GM23248 (cell line): Measurements from ENCODE around the gene CCDC78. TPM values are rescaled to one million over a fixed set of nuclear protein-coding genes. Genes with fewer than 3 reads are reported as not detected.

Source experiments
- DNase-seq: peaks from one replicate; pipeline ENCODE4 v3.0.0-alpha.2; 2015
- H2AFZ ChIP-seq: fragments of 200-600 bp; sonication (generic); 2 replicates; pipeline ENCODE4 v1.6.1; 2016; ENCODE audit warnings: antibody characterized with exemption
- H3F3A ChIP-seq: fragments of 200-600 bp; sonication (generic); 2 replicates; pipeline ENCODE4 v1.6.1; 2016; ENCODE audit warnings: mild to moderate bottlenecking, antibody characterized with exemption, mixed run types; ENCODE audit not compliant: insufficient read depth
- H3K27ac ChIP-seq: fragments of 200-600 bp; sonication (generic); 2 replicates; pipeline ENCODE4 v1.5.1; 2016; ENCODE audit warnings: mild to moderate bottlenecking
- H3K27me3 ChIP-seq: fragments of 200-600 bp; sonication (generic); replicated peaks from 2 replicates; pipeline ENCODE4 v1.6.1; 2016; ENCODE audit warnings: mild to moderate bottlenecking; ENCODE audit not compliant: insufficient read depth
- H3K36me3 ChIP-seq: fragments of 200-600 bp; sonication (generic); 2 replicates; pipeline ENCODE4 v1.6.1; 2016; ENCODE audit warnings: low read depth, mild to moderate bottlenecking
- H3K4me1 ChIP-seq: fragments of 200-600 bp; sonication (generic); 2 replicates; pipeline ENCODE4 v1.6.1; 2016; ENCODE audit warnings: mild to moderate bottlenecking; ENCODE audit not compliant: insufficient read depth
- H3K4me2 ChIP-seq: fragments of 200-600 bp; sonication (generic); one replicate; pipeline ENCODE4 v1.6.1; 2016; ENCODE audit warnings: mild to moderate bottlenecking; ENCODE audit not compliant: unreplicated experiment
- H3K4me3 ChIP-seq: fragments of 200-600 bp; sonication (generic); 2 replicates; pipeline ENCODE4 v1.5.1; 2016; ENCODE audit warnings: mild to moderate bottlenecking
- H3K79me2 ChIP-seq: fragments of 200-600 bp; sonication (generic); 2 replicates; pipeline ENCODE4 v1.6.1; 2016; ENCODE audit warnings: mild to moderate bottlenecking; ENCODE audit not compliant: insufficient read depth
- H3K9ac ChIP-seq: fragments of 200-600 bp; sonication (generic); 2 replicates; pipeline ENCODE4 v1.6.1; 2016; ENCODE audit warnings: mild to moderate bottlenecking
- H3K9me2 ChIP-seq: fragments of 200-600 bp; sonication (generic); 2 replicates; pipeline ENCODE4 v1.6.1; 2016; ENCODE audit warnings: mixed run types, mild to moderate bottlenecking, moderate library complexity; ENCODE audit not compliant: insufficient read depth
- H3K9me3 ChIP-seq: fragments of 200-600 bp; sonication (generic); one replicate; pipeline ENCODE4 v1.6.1; 2017; ENCODE audit warnings: low read depth
- H4K20me1 ChIP-seq: fragments of 200-600 bp; sonication (generic); 2 replicates; pipeline ENCODE4 v1.6.0; 2016; ENCODE audit not compliant: insufficient read depth
- EZH2 ChIP-seq: fragments of 200-600 bp; sonication (generic); IDR thresholded peaks from 2 replicates; pipeline ENCODE4 v1.6.1; 2018; ENCODE audit warnings: antibody characterized with exemption, mild to moderate bottlenecking; ENCODE audit not compliant: insufficient read depth, poor library complexity, severe bottlenecking
- EZH2phosphoT487 ChIP-seq: fragments of 200-600 bp; sonication (generic); IDR thresholded peaks from 2 replicates; pipeline ENCODE4 v1.6.1; 2018; ENCODE audit warnings: antibody characterized with exemption, moderate library complexity, mild to moderate bottlenecking, low read depth; ENCODE audit not compliant: insufficient read depth
- WGBS, 2 experiments: methylation state at CpG; one replicate each; pipeline ENCODE4 v1.1.6; 2015 to 2017; ENCODE audit warnings: low lambda C conversion rate in 2 of 2, low coverage in 1 of 2; ENCODE audit errors: missing lambda C conversion rate in 2 of 2; 5-methylcytosine and 5-hydroxymethylcytosine counted together
- in situ Hi-C: fragments of 300-500 bp; cut with MboI; formaldehyde crosslinking; loops from 2 replicates; pipeline ENCODE4 v1.15.0; 2020
- microRNA counts: library from miRNA; unstranded; fragments of <30 nt; microRNA quantifications from one replicate; lab custom pipeline; 2016
- microRNA-seq: library from miRNA; unstranded; fragments of <30 nt; microRNA quantifications from one replicate; pipeline ENCODE4, GENCODE V29; 2016; ENCODE audit warnings: borderline number of aligned reads
- polyA plus RNA-seq: library from polyadenylated mRNA; unstranded; fragments of >200 nt; fragmentation: Nextera tagmentation; extraction: Ambion mirVana; gene quantifications from 2 replicates; pipeline ENCODE4 v1.2.1, GENCODE V29; 2016
- small RNA-seq: library from RNA; depleted of rRNA; stranded (forward); fragments of <200 nt; gene quantifications from one replicate; pipeline ENCODE3, GENCODE V24; 2014; ENCODE audit warnings: low read depth, low replicate concordance
- total RNA-seq: library from RNA; depleted of rRNA; stranded (reverse); fragments of >200 nt; shearing (Covaris generic); gene quantifications from 2 replicates; pipeline ENCODE4 v1.2.3, GENCODE V29; 2014; rRNA removed

Gene CCDC78
- total and polyA plus RNA-seq, 2 experiments from 2014 or later: 0.78 to 9.5 TPM

GRCh38 chr16:673399-673991 is 52.7 kb downstream of the CCDC78 start:
- TF ChIP-seq EZH2phosphoT487 (no peak), EZH2 (no peak)
- H3K4me3 ChIP-seq: no peak overlapping the region
- H3K9ac ChIP-seq: no peak overlapping the region
- WGBS, 2 experiments: 87 to 88% methylated on average over 18 of the region's 18 CpGs
- no peaks in the 10 kb centered on the region for H3K9me2 ChIP-seq
- DNase-seq: no peak
- H3K27me3 ChIP-seq: no peaks in the 10 kb centered on the region
- H3K79me2 ChIP-seq: peaks cover 19% of the 10 kb centered on the region
- H3F3A ChIP-seq: no peaks in the 10 kb centered on the region
- H3K9me3 ChIP-seq: no peaks in the 10 kb centered on the region
- H3K27ac ChIP-seq: no peak overlapping the region
- H3K36me3 ChIP-seq: no peaks in the 10 kb centered on the region
- no peak overlapping the region for H2AFZ ChIP-seq
- no peaks in the 10 kb centered on the region; the same call in 1 of the 2 replicates for H3K4me1 ChIP-seq
- no peaks in the 10 kb centered on the region for H4K20me1 ChIP-seq
- no peak overlapping the region for H3K4me2 ChIP-seq
- in situ Hi-C loops: no loop called here

- Histone ChIP-seq H3K36me3 (no peaks in the 10 kb centered on the region), H3F3A (no peaks in the 10 kb centered on the region), H3K9me3 (no peaks in the 10 kb centered on the region), H3K4me2 (no peak overlapping the region), H3K4me1 (no peaks in the 10 kb centered on the region; the same call in 1 of the 2 replicates), H3K27ac (no peak overlapping the region), H3K9me2 (no peaks in the 10 kb centered on the region), H4K20me1 (no peaks in the 10 kb centered on the region), H2AFZ (no peak overlapping the region), H3K27me3 (no peaks in the 10 kb centered on the region), H3K9ac (no peak overlapping the region), H3K4me3 (no peak overlapping the region), H3K79me2 (peaks cover 24% of the 10 kb centered on the region)
- TF ChIP-seq EZH2phosphoT487 (no peak), EZH2 (no peak)
- WGBS, 2 experiments: 93 to 99% methylated on average over 20 to 21 of the region's 21 CpGs
- in situ Hi-C loops: no loop called here
- DNase-seq: no peak
Observed at GRCh38 chr16:672851-673250, 53.4 kb downstream of the CCDC78 start.

MicroRNAs encoded within 50 kb of the gene (microRNA counts, 767-probe panel; counts per million panel counts)
- microRNA hsa-miR-662 (lab: Ali Mortazavi, UCI): 447 counts per million, percentile 86 among the panel's probes with 10 or more counts

Small RNA genes within 50 kb of the gene (microRNA-seq; reads per million reads assigned to microRNA genes)
- gene MIR662: not detected

Small RNA genes within 50 kb of the gene (small RNA-seq; reads per million reads assigned to genes)
- gene MIR662: not detected

Other genes with a start within 250 kb of the CCDC78 start
- 68.0 and 69.4 TPM in 2 replicates for gene CAPN15, start 198.7 kb downstream of the CCDC78 start, total RNA-seq
- gene CAPN15, start 198.7 kb downstream of the CCDC78 start, polyA plus RNA-seq: 5.4 and 5.7 TPM in 2 replicates
- gene PRR35, start 166.0 kb downstream of the CCDC78 start, total RNA-seq: not detected in 2 replicates
- not detected in 2 replicates for gene PRR35, start 166.0 kb downstream of the CCDC78 start, polyA plus RNA-seq
- 0.11 and 0.13 TPM in 2 replicates for gene NHLRC4, start 159.4 kb downstream of the CCDC78 start, total RNA-seq
- 0.20 TPM in 1 of 2 replicates, not detected in the other for gene NHLRC4, start 159.4 kb downstream of the CCDC78 start, polyA plus RNA-seq
- 35.0 and 43.5 TPM in 2 replicates for gene PIGQ, start 156.5 kb downstream of the CCDC78 start, total RNA-seq
- gene PIGQ, start 156.5 kb downstream of the CCDC78 start, polyA plus RNA-seq: 31.6 and 33.9 TPM in 2 replicates
- gene RAB40C, start 136.4 kb downstream of the CCDC78 start, total RNA-seq: 18.8 and 28.3 TPM in 2 replicates
- 9.5 TPM in 2 replicates for gene RAB40C, start 136.4 kb downstream of the CCDC78 start, polyA plus RNA-seq
- not detected in 2 replicates for gene WFIKKN1, start 95.5 kb downstream of the CCDC78 start, total RNA-seq
- gene WFIKKN1, start 95.5 kb downstream of the CCDC78 start, polyA plus RNA-seq: not detected in 2 replicates
- 150 and 218 TPM in 2 replicates for gene METTL26, start 90.1 kb downstream of the CCDC78 start, total RNA-seq
- 151 and 155 TPM in 2 replicates for gene METTL26, start 90.1 kb downstream of the CCDC78 start, polyA plus RNA-seq
- gene MCRIP2, start 84.6 kb downstream of the CCDC78 start, total RNA-seq: 29.3 and 30.4 TPM in 2 replicates
- 22.4 and 22.6 TPM in 2 replicates for gene MCRIP2, start 84.6 kb downstream of the CCDC78 start, polyA plus RNA-seq
- 16.5 and 24.7 TPM in 2 replicates for gene WDR90, start 77.1 kb downstream of the CCDC78 start, total RNA-seq
- 4.7 and 8.2 TPM in 2 replicates for gene WDR90, start 77.1 kb downstream of the CCDC78 start, polyA plus RNA-seq
- 44.9 and 65.9 TPM in 2 replicates for gene RHOT2, start 58.3 kb downstream of the CCDC78 start, total RNA-seq
- gene RHOT2, start 58.3 kb downstream of the CCDC78 start, polyA plus RNA-seq: 65.1 and 70.0 TPM in 2 replicates
- gene RHBDL1, start 50.8 kb downstream of the CCDC78 start, total RNA-seq: 0.89 and 2.1 TPM in 2 replicates
- 0.90 and 1.5 TPM in 2 replicates for gene RHBDL1, start 50.8 kb downstream of the CCDC78 start, polyA plus RNA-seq
- gene STUB1, start 46.0 kb downstream of the CCDC78 start, total RNA-seq: 183 and 201 TPM in 2 replicates
- 207 and 216 TPM in 2 replicates for gene STUB1, start 46.0 kb downstream of the CCDC78 start, polyA plus RNA-seq
- 88.8 and 96.3 TPM in 2 replicates for gene JMJD8, start 42.1 kb downstream of the CCDC78 start, total RNA-seq
- gene JMJD8, start 42.1 kb downstream of the CCDC78 start, polyA plus RNA-seq: 87.9 and 91.6 TPM in 2 replicates
- 1.3 and 3.4 TPM in 2 replicates for gene WDR24, start 36.0 kb downstream of the CCDC78 start, total RNA-seq
- 13.1 and 13.7 TPM in 2 replicates for gene WDR24, start 36.0 kb downstream of the CCDC78 start, polyA plus RNA-seq
- 0.54 TPM in 1 of 2 replicates, not detected in the other for gene FBXL16, start 20.6 kb downstream of the CCDC78 start, total RNA-seq
- 0.16 and 0.29 TPM in 2 replicates for gene FBXL16, start 20.6 kb downstream of the CCDC78 start, polyA plus RNA-seq
- gene METRN, start 11.3 kb downstream of the CCDC78 start, total RNA-seq: 90.7 and 98.1 TPM in 2 replicates
- 21.6 and 26.0 TPM in 2 replicates for gene METRN, start 11.3 kb downstream of the CCDC78 start, polyA plus RNA-seq
- 20.4 and 34.8 TPM in 2 replicates for gene ANTKMT, start 5.3 kb downstream of the CCDC78 start, total RNA-seq
- 33.3 and 33.5 TPM in 2 replicates for gene ANTKMT, start 5.3 kb downstream of the CCDC78 start, polyA plus RNA-seq
- 5.8 and 7.8 TPM in 2 replicates for gene HAGHL, start 663 bp upstream of the CCDC78 start, total RNA-seq
- gene HAGHL, start 663 bp upstream of the CCDC78 start, polyA plus RNA-seq: 10.8 and 64.8 TPM in 2 replicates
- 24.0 and 37.5 TPM in 2 replicates for gene CIAO3, start 14.6 kb upstream of the CCDC78 start, total RNA-seq
- 24.5 and 27.8 TPM in 2 replicates for gene CIAO3, start 14.6 kb upstream of the CCDC78 start, polyA plus RNA-seq
- not detected in 2 replicates for gene MSLN, start 34.3 kb upstream of the CCDC78 start, total RNA-seq
- gene MSLN, start 34.3 kb upstream of the CCDC78 start, polyA plus RNA-seq: not detected in 2 replicates
- gene RPUSD1, start 61.9 kb upstream of the CCDC78 start, total RNA-seq: 44.6 and 54.3 TPM in 2 replicates
- 15.4 and 19.1 TPM in 2 replicates for gene RPUSD1, start 61.9 kb upstream of the CCDC78 start, polyA plus RNA-seq
- gene CHTF18, start 62.2 kb upstream of the CCDC78 start, total RNA-seq: 9.1 and 13.1 TPM in 2 replicates
- 8.0 and 8.8 TPM in 2 replicates for gene CHTF18, start 62.2 kb upstream of the CCDC78 start, polyA plus RNA-seq
- gene GNG13, start 74.3 kb upstream of the CCDC78 start, total RNA-seq: not detected in 2 replicates
- not detected in 2 replicates for gene GNG13, start 74.3 kb upstream of the CCDC78 start, polyA plus RNA-seq
- 37.8 and 53.0 TPM in 2 replicates for gene LMF1, start 244.5 kb upstream of the CCDC78 start, total RNA-seq
- gene LMF1, start 244.5 kb upstream of the CCDC78 start, polyA plus RNA-seq: 23.1 and 24.6 TPM in 2 replicates